Suprapubic skin (tissue), 4 donors: ENCODE measurements around the gene DOK4. TPM values are rescaled to one million over a fixed set of nuclear protein-coding genes. Genes with fewer than 3 reads are reported as not detected.
"Not testable (repeated sequence)": the region's sequence is repeated elsewhere in the genome, so short reads cannot be mapped to it uniquely, and the experiment has no call there.

Experiments used
- DNase-seq, 2 donors: peaks; one replicate each; pipeline ENCODE4 v3.0.0-alpha.2; 2019; ENCODE audit warnings: low spot score in 2 of 2
- H3K27ac ChIP-seq: fragments of 200-600 bp; sonication (generic); one replicate; pipeline ENCODE4 v1.5.1; 2019
- H3K27me3 ChIP-seq: fragments of 200-600 bp; sonication (generic); one replicate; pipeline ENCODE4 v1.5.1; 2019
- H3K36me3 ChIP-seq: fragments of 200-600 bp; sonication (generic); one replicate; pipeline ENCODE4 v1.5.1; 2019
- H3K4me1 ChIP-seq: fragments of 200-600 bp; sonication (generic); one replicate; pipeline ENCODE4 v1.5.1; 2019
- H3K4me3 ChIP-seq: fragments of 200-600 bp; sonication (generic); one replicate; pipeline ENCODE4 v1.5.1; 2019; ENCODE audit warnings: mild to moderate bottlenecking
- H3K9me3 ChIP-seq: fragments of 200-600 bp; sonication (generic); one replicate; pipeline ENCODE4 v1.5.1; 2019
- CTCF ChIP-seq, 2 donors: fragments of 200-600 bp in 1 of 2; fragments of 450-650 bp in 1 of 2; sonication (generic) in 1 of 2; IDR thresholded peaks; one replicate each; pipeline ENCODE4 v1.5.1; 2016 to 2019; ENCODE audit warnings: antibody characterized with exemption in 2 of 2, mild to moderate bottlenecking in 1 of 2, moderate library complexity in 1 of 2
- EP300 ChIP-seq: sonication (generic); formaldehyde crosslinking; IDR thresholded peaks from one replicate; pipeline ENCODE4 v1.6.1; 2017; ENCODE audit warnings: antibody characterized with exemption
- POLR2A ChIP-seq, 2 donors: fragments of 450-650 bp; IDR thresholded peaks; one replicate each; pipeline ENCODE4 v1.6.1; 2017; ENCODE audit warnings: antibody characterized with exemption in 2 of 2, mild to moderate bottlenecking in 2 of 2, moderate library complexity in 2 of 2
- POLR2AphosphoS5 ChIP-seq, 3 donors: sonication (generic); formaldehyde crosslinking; IDR thresholded peaks; one replicate each; pipeline ENCODE4 v1.6.1; 2017; ENCODE audit warnings: antibody characterized with exemption in 3 of 3
- WGBS: methylation state at CpG from one replicate; pipeline ENCODE4 v1.1.5; 2018; 5-methylcytosine and 5-hydroxymethylcytosine counted together
- total RNA-seq, 4 donors: library from RNA; depleted of rRNA; stranded (reverse); fragments of >200 nt; gene quantifications; one replicate each; pipeline ENCODE4 v1.1.0, GENCODE V29; 2016

Gene DOK4
- total RNA-seq, 4 donors from 2014 or later: 29.8 to 66.8 (median 51.3) TPM

DNA sequence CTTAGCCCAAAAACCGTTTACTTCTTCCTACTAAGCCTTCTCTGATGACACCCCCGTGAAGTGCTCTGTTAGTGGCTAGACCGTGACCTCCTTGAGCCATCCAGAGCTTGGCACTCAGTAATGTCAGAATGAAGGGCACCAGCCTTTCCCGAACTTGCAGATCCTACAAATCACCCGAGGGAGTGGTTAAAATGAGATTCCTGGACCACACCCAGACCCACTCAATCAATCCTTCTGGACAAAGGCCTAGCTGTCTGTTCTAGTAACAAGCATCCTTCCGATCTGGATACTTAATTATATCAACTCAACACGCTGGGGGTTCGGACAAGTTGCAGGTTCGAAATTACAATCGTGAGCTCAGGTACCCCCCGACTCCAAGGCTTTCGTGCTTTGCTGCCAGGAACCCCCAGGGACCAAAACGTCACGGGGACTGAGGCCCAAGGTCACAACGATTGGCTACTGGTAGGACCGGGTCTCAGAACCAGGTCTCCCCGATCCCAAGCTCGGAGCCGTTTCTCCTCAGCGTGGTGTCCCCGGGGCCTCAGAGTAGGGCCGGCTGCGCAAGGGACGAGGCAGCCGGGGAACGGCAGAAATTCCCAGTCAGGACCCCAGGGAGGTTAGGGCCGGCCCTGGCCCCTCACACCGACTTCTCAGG lies 39.6 kb downstream of the DOK4 start:
- Histone ChIP-seq H3K9me3 (no peaks in the 10 kb centered on the region), H3K27me3 (no peaks in the 10 kb centered on the region), H3K36me3 (peaks cover 5% of the 10 kb centered on the region), H3K27ac (peak overlapping the region; percentile 92), H3K4me3 (peak overlapping the region; percentile 96), H3K4me1 (peaks cover 38% of the 10 kb centered on the region)
- WGBS: 1% methylated on average over 26 of the region's 28 CpGs
- TF ChIP-seq POLR2A (IDR thresholded peaks at IDR 0.05): no peak
- TF ChIP-seq POLR2AphosphoS5 (IDR thresholded peaks at IDR 0.05): no peak
- TF ChIP-seq EP300: no peak
- no peak for TF ChIP-seq CTCF (IDR thresholded peaks at IDR 0.05)
- peak in 1 of 2 donors; percentile 83 for DNase-seq

- no peak for TF ChIP-seq CTCF (IDR thresholded peaks at IDR 0.05)
- TF ChIP-seq POLR2AphosphoS5 (IDR thresholded peaks at IDR 0.05): no peak
- no peak for TF ChIP-seq EP300
- no peak for TF ChIP-seq POLR2A (IDR thresholded peaks at IDR 0.05)
- H3K27ac ChIP-seq: no peak overlapping the region
- H3K27me3 ChIP-seq: no peaks in the 10 kb centered on the region
- peaks cover 38% of the 10 kb centered on the region for H3K4me1 ChIP-seq
- no peaks in the 10 kb centered on the region for H3K36me3 ChIP-seq
- H3K9me3 ChIP-seq: no peaks in the 10 kb centered on the region
- no peak overlapping the region for H3K4me3 ChIP-seq
- 83% methylated on average over 2 of the region's 2 CpGs for WGBS
- no peak for DNase-seq
Observed at GRCh38 chr16:57445510-57445909, 40.8 kb downstream of the DOK4 start.

DNA sequence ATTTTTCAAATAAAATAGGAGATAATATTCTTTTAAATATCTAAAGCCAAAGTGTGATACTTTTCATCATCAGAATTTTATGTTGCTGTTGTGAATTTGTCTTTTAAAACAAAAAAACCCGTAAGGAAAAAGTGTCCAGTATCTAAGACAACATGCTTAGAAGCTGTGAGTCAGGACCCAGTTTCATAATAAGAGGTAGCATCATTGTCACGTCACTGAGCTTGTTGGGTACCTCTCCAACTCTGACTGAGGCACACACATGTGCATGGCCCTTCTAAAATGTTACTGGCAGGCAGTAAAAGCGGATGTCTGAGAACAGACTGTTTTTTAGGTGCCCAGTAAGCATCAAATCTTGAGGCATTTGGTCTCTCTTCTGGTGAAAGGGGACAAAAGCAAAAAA lies 41.6 kb downstream of the DOK4 start:
- TF ChIP-seq POLR2A (IDR thresholded peaks at IDR 0.05) (no peak), POLR2AphosphoS5 (IDR thresholded peaks at IDR 0.05) (no peak), EP300 (no peak), CTCF (IDR thresholded peaks at IDR 0.05) (no peak)
- H3K27me3 ChIP-seq: no peaks in the 10 kb centered on the region
- 54% methylated on average over 3 of the region's 3 CpGs for WGBS
- peaks cover 7% of the 10 kb centered on the region for H3K36me3 ChIP-seq
- H3K27ac ChIP-seq: no peak overlapping the region
- no peaks in the 10 kb centered on the region for H3K9me3 ChIP-seq
- H3K4me1 ChIP-seq: peaks cover 34% of the 10 kb centered on the region
- no peak for DNase-seq
- no peak overlapping the region for H3K4me3 ChIP-seq

- not testable (repeated sequence) for H3K4me1 ChIP-seq, H3K4me3 ChIP-seq, H3K27me3 ChIP-seq, H3K27ac ChIP-seq, H3K9me3 ChIP-seq, DNase-seq
- 99% methylated on average over 8 of the region's 8 CpGs for WGBS
- peaks cover 47% of the 10 kb centered on the region for H3K36me3 ChIP-seq
Observed at GRCh38 chr16:57440551-57440950, 45.7 kb downstream of the DOK4 start.

- H3K4me1 ChIP-seq: not testable (repeated sequence)
Observed at GRCh38 chr16:57439947-57440346, 46.3 kb downstream of the DOK4 start.

GRCh38 chr16:57435838-57436237 lies 50.5 kb downstream of the DOK4 start:
- Histone ChIP-seq H3K4me3 (no peak overlapping the region), H3K36me3 (peaks cover 94% of the 10 kb centered on the region), H3K27me3 (no peaks in the 10 kb centered on the region), H3K9me3 (no peaks in the 10 kb centered on the region), H3K27ac (no peak overlapping the region), H3K4me1 (no peaks in the 10 kb centered on the region)
- DNase-seq: no peak
- WGBS: 94% methylated on average over 1 of the region's 1 CpG
- TF ChIP-seq POLR2AphosphoS5 (IDR thresholded peaks at IDR 0.05) (no peak), CTCF (IDR thresholded peaks at IDR 0.05) (no peak), EP300 (no peak), POLR2A (IDR thresholded peaks at IDR 0.05) (no peak)

More at GRCh38 chr16:57439947-57440346, 46.3 kb downstream of the DOK4 start:
- H3K4me3 ChIP-seq, H3K27me3 ChIP-seq, H3K9me3 ChIP-seq, DNase-seq, H3K27ac ChIP-seq: not testable (repeated sequence)
- H3K36me3 ChIP-seq: peaks cover 53% of the 10 kb centered on the region
- 93% methylated on average over 8 of the region's 8 CpGs for WGBS
